PFSK-1 (cell line): ENCODE data around the gene HYAL3.
A peak's percentile ranks its signal among the peaks of the same experiment; 100 is the strongest.

Experiments used
- FOXP2 ChIP-seq: optimal IDR thresholded peaks from 2 replicates; pipeline ENCODE3; 2011; ENCODE audit warnings: borderline replicate concordance, control low read depth, inconsistent platforms; ENCODE audit not compliant: insufficient read depth; ENCODE audit errors: extremely low read length, extremely low read depth
- POLR2AphosphoS5 ChIP-seq: IDR thresholded peaks from 2 replicates; pipeline ENCODE4 v1.6.1; 2012; ENCODE audit warnings: low read depth, mild to moderate bottlenecking, control low read depth, low read length, moderate library complexity
- REST ChIP-seq, 2 experiments: IDR thresholded peaks; 2 replicates each; pipeline versions ENCODE4 v1.6.1 to v1.8.0; 2011 to 2012; ENCODE audit warnings: low read depth in 2 of 2, low read length in 2 of 2, control low read depth in 1 of 2, inconsistent platforms in 1 of 2, mild to moderate bottlenecking in 1 of 2, moderate library complexity in 1 of 2; ENCODE audit not compliant: insufficient read depth in 1 of 2
- SIN3A ChIP-seq: IDR thresholded peaks from 2 replicates; pipeline ENCODE4 v1.6.1; 2012; ENCODE audit warnings: mild to moderate bottlenecking, low read length, moderate library complexity, borderline replicate concordance; ENCODE audit not compliant: insufficient read depth
- TAF1 ChIP-seq: IDR thresholded peaks from 2 replicates; pipeline ENCODE4 v1.6.1; 2012; ENCODE audit warnings: low read length, control low read depth, borderline replicate concordance; ENCODE audit not compliant: insufficient read depth

The HYAL3 gene

GRCh38 chr3:50292159-50293078, 6.8 kb downstream of the HYAL3 start, which contains the start of gene IFRD2:
TSS of gene IFRD2 (minus strand) at chr3:50292429. CDS start at chr3:50292274, 155 bp downstream.
- TF ChIP-seq TAF1: no peak; the same call in 1 of the 2 replicates
- TF ChIP-seq POLR2AphosphoS5: peak; percentile 79

GRCh38 chr3:50290161-50290641, 9.0 kb downstream of the HYAL3 start:
- no peak for TF ChIP-seq FOXP2
- TF ChIP-seq TAF1: no peak
- no peak for TF ChIP-seq SIN3A
- TF ChIP-seq REST (IDR thresholded peaks at IDR 0.05; ENCODE audit: insufficient read depth in 1 of 2, low read depth in 2 of 2, low read length in 2 of 2): no peak
- TF ChIP-seq POLR2AphosphoS5: no peak

DNA sequence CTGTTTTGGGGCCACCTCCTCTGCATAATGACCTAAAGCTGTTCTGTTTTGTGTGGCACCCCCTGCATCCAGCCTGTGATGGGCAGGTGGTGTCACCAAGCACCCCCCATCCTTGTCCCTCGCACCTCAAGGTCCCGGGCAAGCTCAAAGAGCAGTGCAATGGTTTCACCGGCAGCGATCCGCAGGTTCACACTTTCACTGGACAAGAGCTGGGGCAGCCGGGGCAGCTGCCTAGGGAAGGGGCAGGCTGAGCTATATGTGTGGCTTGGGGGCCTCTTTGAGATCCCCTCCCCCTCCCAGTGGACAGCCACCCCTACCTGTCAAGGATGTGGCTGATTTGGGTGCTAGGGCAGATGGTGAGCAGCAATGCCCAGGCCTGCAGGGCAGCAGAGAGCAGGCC, 10.1 kb downstream of the HYAL3 start:
- TF ChIP-seq FOXP2 (no peak), TAF1 (no peak), REST (IDR thresholded peaks at IDR 0.05; ENCODE audit: insufficient read depth in 1 of 2, low read depth in 2 of 2, low read length in 2 of 2) (no peak), POLR2AphosphoS5 (no peak), SIN3A (no peak)

DNA sequence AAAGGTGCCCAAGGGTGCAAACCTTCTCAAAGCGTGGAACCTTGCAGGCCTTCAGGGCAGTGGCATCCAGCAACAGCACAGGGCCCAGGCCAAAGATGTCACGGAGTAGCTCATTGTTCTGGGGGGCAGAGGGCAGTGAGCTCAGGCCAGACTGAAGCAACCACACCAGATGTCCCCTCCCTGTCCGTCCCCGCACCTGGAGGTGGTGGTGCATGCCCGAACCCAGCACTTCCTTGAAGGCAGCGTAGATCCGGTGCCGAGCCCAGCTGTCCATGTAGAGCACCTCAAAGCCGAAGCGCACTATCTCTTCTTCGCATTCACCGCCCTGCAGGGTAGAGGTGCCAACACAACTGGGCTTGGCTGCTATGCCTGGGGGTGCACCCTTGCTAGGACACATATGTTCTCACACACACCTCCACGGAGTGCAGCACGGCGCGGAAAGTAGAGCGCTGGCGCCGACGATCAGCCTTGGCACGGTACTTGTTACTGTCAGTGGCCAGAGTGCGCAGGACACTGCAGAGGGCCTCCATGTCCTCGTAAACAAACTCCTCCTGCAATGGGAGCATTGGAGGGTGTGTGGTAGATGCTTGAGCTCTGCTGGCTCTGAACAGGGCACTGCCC, 10.7 kb downstream of the HYAL3 start:
- TF ChIP-seq POLR2AphosphoS5 (no peak), REST (IDR thresholded peaks at IDR 0.05; ENCODE audit: insufficient read depth in 1 of 2, low read depth in 2 of 2, low read length in 2 of 2) (no peak), TAF1 (no peak)

DNA sequence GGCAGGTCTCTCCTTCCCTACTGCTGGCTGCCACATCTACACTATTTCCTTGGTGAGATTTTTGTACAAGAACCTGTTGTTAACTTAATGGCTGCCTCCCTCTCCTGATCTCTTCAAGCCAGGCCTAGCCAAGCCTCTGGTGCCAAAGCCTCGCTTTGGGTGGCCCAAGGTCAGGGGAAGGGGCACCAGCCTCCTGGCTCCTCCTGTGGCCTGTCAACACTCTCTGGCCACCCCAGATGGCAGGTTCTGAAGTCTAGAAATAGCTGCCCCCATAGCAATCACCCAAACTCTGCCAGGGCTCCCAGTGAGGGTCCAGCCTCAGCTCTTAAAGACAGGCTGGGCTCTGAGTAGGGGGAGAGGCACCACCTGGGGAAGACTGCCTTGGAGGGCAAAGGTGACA, 11.9 kb downstream of the HYAL3 start:
- TF ChIP-seq SIN3A (no peak), TAF1 (no peak), REST (IDR thresholded peaks at IDR 0.05; ENCODE audit: insufficient read depth in 1 of 2, low read depth in 2 of 2, low read length in 2 of 2) (no peak), POLR2AphosphoS5 (no peak), FOXP2 (no peak)
